ENCODE results near the gene NEK9.

NEK9 gene

DNA sequence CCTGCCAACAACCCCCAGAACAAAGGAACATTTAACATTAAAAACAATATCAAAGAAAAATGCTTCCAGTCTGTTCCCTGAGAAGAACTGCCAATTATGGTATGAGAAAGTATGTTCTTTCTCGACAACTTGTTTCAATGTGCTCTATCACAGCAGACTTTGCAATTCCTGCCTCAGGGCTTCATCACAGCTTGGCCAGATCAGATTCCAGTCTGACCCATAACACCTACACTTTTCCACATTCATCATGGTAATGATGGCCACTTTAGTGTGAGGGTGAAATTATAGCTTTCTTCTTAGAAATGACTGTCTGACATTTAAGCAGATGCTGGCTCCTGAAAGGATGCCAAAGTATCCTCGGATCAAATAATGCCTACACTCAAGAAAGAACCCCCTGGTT lies 17.0 kb downstream of the NEK9 start:
- H3K4me3 ChIP-seq (ENCODE audit: low read depth, low read length): no peak overlapping the region
- TF ChIP-seq, protein P1, sequence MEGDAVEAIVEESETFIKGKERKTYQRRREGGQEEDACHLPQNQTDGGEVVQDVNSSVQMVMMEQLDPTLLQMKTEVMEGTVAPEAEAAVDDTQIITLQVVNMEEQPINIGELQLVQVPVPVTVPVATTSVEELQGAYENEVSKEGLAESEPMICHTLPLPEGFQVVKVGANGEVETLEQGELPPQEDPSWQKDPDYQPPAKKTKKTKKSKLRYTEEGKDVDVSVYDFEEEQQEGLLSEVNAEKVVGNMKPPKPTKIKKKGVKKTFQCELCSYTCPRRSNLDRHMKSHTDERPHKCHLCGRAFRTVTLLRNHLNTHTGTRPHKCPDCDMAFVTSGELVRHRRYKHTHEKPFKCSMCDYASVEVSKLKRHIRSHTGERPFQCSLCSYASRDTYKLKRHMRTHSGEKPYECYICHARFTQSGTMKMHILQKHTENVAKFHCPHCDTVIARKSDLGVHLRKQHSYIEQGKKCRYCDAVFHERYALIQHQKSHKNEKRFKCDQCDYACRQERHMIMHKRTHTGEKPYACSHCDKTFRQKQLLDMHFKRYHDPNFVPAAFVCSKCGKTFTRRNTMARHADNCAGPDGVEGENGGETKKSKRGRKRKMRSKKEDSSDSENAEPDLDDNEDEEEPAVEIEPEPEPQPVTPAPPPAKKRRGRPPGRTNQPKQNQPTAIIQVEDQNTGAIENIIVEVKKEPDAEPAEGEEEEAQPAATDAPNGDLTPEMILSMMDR (IDR thresholded peaks at IDR 0.05; ENCODE audit: borderline replicate concordance, insufficient read depth, low read depth, low read length): no peak

DNA sequence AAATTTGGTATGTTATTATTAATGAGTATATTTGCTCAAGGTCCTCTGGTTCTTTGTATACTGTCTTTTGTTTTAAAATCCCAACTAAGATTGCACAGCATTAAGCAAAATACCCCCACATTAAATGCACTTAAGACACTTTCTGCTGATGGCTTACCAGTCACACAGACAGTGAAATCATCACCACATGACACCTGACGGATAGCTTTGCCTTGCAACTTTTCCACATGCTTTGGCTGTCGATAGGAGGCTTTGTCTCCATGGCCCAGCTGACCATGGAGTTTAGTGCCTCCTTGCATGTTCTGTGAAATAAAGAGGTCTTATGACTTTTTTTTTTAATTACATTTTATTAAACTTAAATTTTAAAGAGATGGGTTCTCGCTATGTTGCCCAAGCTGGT lies 19.7 kb downstream of the NEK9 start:
- TF ChIP-seq, protein P1 (IDR thresholded peaks at IDR 0.05; ENCODE audit: borderline replicate concordance, insufficient read depth, low read depth, low read length): no peak
- H3K4me3 ChIP-seq (ENCODE audit: low read depth, low read length): no peak overlapping the region

DNA sequence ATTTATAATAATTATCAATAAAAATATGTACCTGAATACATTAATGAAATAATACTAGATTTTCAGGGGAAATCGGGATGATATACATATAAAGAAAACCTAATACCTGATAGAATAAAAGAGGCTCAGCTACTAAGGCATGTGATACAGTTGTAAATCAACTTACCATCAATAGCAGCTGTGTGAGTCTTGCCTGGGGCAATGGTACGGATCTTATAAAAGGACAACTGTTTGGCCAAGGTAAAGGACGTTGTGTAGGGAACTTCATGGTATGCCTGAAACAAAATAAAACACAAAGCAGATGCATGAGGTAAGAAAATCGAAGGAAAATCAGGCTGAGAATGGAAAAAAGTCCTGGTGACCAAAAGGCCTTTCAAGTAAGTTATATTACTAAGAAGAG lies 25.4 kb downstream of the NEK9 start:
- no peak overlapping the region for H3K4me3 ChIP-seq (ENCODE audit: low read depth, low read length)
- TF ChIP-seq, protein P1 (IDR thresholded peaks at IDR 0.05; ENCODE audit: borderline replicate concordance, insufficient read depth, low read depth, low read length): no peak

DNA sequence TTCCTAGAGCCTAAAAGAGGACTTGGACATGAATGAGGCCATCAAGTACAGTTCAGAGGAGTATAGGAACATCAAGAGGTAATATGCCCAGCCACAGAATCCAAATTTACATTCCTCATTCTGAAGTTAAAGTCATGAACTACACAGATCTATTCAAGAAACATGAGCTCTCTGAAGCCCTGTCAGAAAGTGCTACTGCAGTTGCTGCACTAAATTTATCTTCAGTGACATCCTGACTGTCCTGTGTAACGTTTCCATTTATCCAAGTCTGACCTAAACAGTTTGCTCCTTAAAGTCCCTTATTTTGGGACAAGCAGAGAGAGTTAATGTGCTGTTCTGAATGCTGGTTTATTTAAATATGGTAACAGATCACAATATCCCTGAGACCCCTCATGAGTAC lies 28.2 kb downstream of the NEK9 start:
- TF ChIP-seq, protein P1 (IDR thresholded peaks at IDR 0.05; ENCODE audit: borderline replicate concordance, insufficient read depth, low read depth, low read length): no peak
- H3K4me3 ChIP-seq (ENCODE audit: low read depth, low read length): no peak overlapping the region

DNA sequence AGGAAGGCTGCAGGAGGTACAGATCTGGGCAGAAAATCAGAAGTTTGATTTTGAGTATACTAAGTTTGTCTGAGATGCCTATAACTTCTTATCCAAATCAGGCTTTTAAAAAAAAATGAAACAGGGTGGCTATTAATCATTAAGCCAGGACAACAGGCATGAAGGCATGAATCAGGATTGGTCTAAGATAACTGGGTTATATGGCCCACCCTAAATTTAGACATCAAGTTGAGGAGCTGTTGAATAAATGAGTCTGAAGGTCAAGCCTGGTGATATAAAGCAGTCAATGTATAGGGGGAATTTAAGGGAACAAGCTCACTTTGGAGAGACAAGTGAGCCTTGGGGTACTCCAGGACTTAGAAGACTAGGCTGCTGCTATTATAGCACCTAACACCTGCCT lies 28.6 kb downstream of the NEK9 start:
- TF ChIP-seq, protein P1 (IDR thresholded peaks at IDR 0.05; ENCODE audit: borderline replicate concordance, insufficient read depth, low read depth, low read length): no peak
- no peak overlapping the region for H3K4me3 ChIP-seq (ENCODE audit: low read depth, low read length)

DNA sequence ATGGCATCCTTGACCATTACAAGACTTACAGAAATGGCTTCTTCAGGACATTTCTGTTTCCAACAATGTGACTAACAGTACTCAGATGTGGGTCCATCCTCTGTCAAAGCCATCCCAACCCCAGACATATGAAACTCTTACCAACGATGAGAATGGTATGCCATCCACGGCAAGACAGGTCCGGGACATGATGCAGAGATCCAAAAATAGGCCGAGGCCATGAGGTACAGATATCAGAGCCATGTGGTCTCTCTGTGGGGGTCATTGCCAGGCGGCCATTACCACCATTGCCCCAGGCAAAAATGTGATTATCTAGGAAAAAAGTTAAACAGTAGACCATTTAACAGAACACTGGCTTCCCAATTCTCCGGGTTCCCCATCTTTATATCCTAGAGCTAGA lies 29.9 kb downstream of the NEK9 start:
- TF ChIP-seq, protein P1 (IDR thresholded peaks at IDR 0.05; ENCODE audit: borderline replicate concordance, insufficient read depth, low read depth, low read length): no peak
- H3K4me3 ChIP-seq (ENCODE audit: low read depth, low read length): no peak overlapping the region

DNA sequence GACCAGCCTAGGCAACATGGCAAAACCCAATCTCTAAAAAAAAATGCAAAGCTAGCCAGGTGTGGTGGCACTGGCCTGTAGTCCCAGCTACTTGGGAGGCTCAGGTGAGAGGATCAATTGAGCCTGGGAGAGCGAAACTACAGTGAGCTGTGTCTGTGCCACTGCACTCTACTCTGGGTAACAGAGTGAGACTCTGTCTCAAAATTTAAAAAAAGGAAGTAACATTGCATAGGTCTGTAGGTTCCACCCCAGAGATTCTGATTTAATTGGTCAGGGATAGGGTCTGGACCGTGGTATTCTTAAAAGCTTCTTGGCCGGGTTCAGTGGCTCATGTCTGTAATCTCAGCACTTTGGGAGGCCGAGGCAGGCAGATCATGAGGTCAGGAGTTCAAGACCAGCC lies 31.2 kb downstream of the NEK9 start:
- TF ChIP-seq, protein P1 (IDR thresholded peaks at IDR 0.05; ENCODE audit: borderline replicate concordance, insufficient read depth, low read depth, low read length): no peak
- no peak overlapping the region for H3K4me3 ChIP-seq (ENCODE audit: low read depth, low read length)
